WTC11 (cell line): Measurements from ENCODE around the gene ARIH2. TPM values are rescaled to one million over a fixed set of nuclear protein-coding genes. Genes with fewer than 3 reads are reported as not detected.
A peak's percentile ranks its signal among the peaks of the same experiment; 100 is the strongest.

Experiments
- ATAC-seq: fragments of 200-7000 bp; cut with Tn5 transposase; 2 replicates; pipeline ENCODE4 v1.10.0; 2021; ENCODE audit warnings: mild to moderate bottlenecking, moderate library complexity
- CTCF ChIA-PET: fragments of 300-600 bp; sonication (Branson Sonifier 250); formaldehyde crosslinking; loops from one replicate; lab custom pipeline; 2021; ENCODE audit warnings: antibody characterized with exemption; lab: Charles Lee
- POLR2A ChIA-PET: fragments of 350-600 bp; sonication (Branson Sonifier 250); formaldehyde crosslinking; loops from one replicate; lab custom pipeline; 2021; ENCODE audit warnings: antibody characterized with exemption; lab: Charles Lee
- DNase-seq: peaks from one replicate; pipeline ENCODE4 v3.0.0; 2021; ENCODE audit warnings: low spot score
- H3K27ac Mint-ChIP-seq: 2 replicates; pipeline ENCODE4 v1.8.0; 2021; ENCODE audit warnings: mixed read lengths
- H3K27me3 Mint-ChIP-seq: 2 replicates; pipeline ENCODE4 v1.8.0; 2021; ENCODE audit warnings: low read depth, mild to moderate bottlenecking, moderate library complexity, mixed read lengths
- H3K36me3 Mint-ChIP-seq: 2 replicates; pipeline ENCODE4 v1.8.0; 2021; ENCODE audit warnings: mixed read lengths
- H3K4me1 Mint-ChIP-seq: 2 replicates; pipeline ENCODE4 v1.8.0; 2022; ENCODE audit warnings: mixed read lengths
- H3K4me3 Mint-ChIP-seq: 2 replicates; pipeline ENCODE4 v1.8.0; 2021; ENCODE audit warnings: mild to moderate bottlenecking, moderate library complexity, mixed read lengths
- H3K9me3 Mint-ChIP-seq: 2 replicates; pipeline ENCODE4 v1.8.0; 2021; ENCODE audit warnings: mixed read lengths
- ARID4B ChIP-seq: sonication (generic); formaldehyde crosslinking; IDR thresholded peaks from 2 replicates; pipeline ENCODE4 v1.8.0; 2023; ENCODE audit warnings: missing genetic modification reagents, mild to moderate bottlenecking, borderline replicate concordance
- CBFB ChIP-seq: sonication (generic); formaldehyde crosslinking; IDR thresholded peaks from 2 replicates; pipeline ENCODE4 v1.8.1; 2022; ENCODE audit warnings: mild to moderate bottlenecking, low read depth, missing genetic modification reagents
- CREB1 ChIP-seq: sonication (generic); formaldehyde crosslinking; IDR thresholded peaks from 2 replicates; pipeline ENCODE4 v1.8.0; 2023; ENCODE audit warnings: mild to moderate bottlenecking, missing genetic modification reagents
- CREM ChIP-seq: sonication (generic); formaldehyde crosslinking; IDR thresholded peaks from 2 replicates; pipeline ENCODE4 v1.8.1; 2022; ENCODE audit warnings: mild to moderate bottlenecking, missing genetic modification reagents, moderate library complexity
- EMX1 ChIP-seq: fragments of 250-450 bp; sonication (Bioruptor Pico); IDR thresholded peaks from 2 replicates; pipeline ENCODE4 v1.8.0; 2021; ENCODE audit warnings: mild to moderate bottlenecking
- ETV6 ChIP-seq: sonication (generic); formaldehyde crosslinking; IDR thresholded peaks from 2 replicates; pipeline ENCODE4 v1.8.1; 2022; ENCODE audit warnings: mild to moderate bottlenecking, missing genetic modification reagents
- FOXJ3 ChIP-seq: sonication (generic); formaldehyde crosslinking; IDR thresholded peaks from 2 replicates; pipeline ENCODE4 v1.9.0; 2021; ENCODE audit warnings: missing genetic modification reagents, mild to moderate bottlenecking, borderline replicate concordance
- FOXK1 ChIP-seq: sonication (generic); formaldehyde crosslinking; IDR thresholded peaks from 2 replicates; pipeline ENCODE4 v1.8.0; 2022; ENCODE audit warnings: mild to moderate bottlenecking, moderate library complexity, missing genetic modification reagents
- HMGA2 ChIP-seq: fragments of 250-450 bp; sonication (Bioruptor Pico); IDR thresholded peaks from 2 replicates; pipeline ENCODE4 v1.4.0; 2021; ENCODE audit warnings: mild to moderate bottlenecking, moderate library complexity
- IRF1 ChIP-seq: sonication (generic); formaldehyde crosslinking; IDR thresholded peaks from 2 replicates; pipeline ENCODE4 v1.8.0; 2023; ENCODE audit warnings: missing genetic modification reagents
- MLX ChIP-seq: sonication (generic); formaldehyde crosslinking; IDR thresholded peaks from 2 replicates; pipeline ENCODE4 v1.8.1; 2023; ENCODE audit warnings: mild to moderate bottlenecking, missing genetic modification reagents, moderate library complexity
- MXD4 ChIP-seq: fragments of 250-450 bp; sonication (Bioruptor Pico); IDR thresholded peaks from 2 replicates; pipeline ENCODE4 v1.8.0; 2021; ENCODE audit warnings: mild to moderate bottlenecking, moderate library complexity, borderline replicate concordance
- MYBL2 ChIP-seq: sonication (generic); formaldehyde crosslinking; IDR thresholded peaks from 2 replicates; pipeline ENCODE4 v1.8.1; 2023; ENCODE audit warnings: mild to moderate bottlenecking, moderate library complexity, missing genetic modification reagents
- NR1H2 ChIP-seq: sonication (generic); formaldehyde crosslinking; IDR thresholded peaks from 2 replicates; pipeline ENCODE4 v1.9.0; 2021; ENCODE audit warnings: mild to moderate bottlenecking, moderate library complexity, missing genetic modification reagents
- PRRX2 ChIP-seq: fragments of 250-450 bp; sonication (Bioruptor Pico); IDR thresholded peaks from 2 replicates; pipeline ENCODE4 v1.8.0; 2021; ENCODE audit warnings: mild to moderate bottlenecking
- RELA ChIP-seq: sonication (generic); formaldehyde crosslinking; IDR thresholded peaks from 2 replicates; pipeline ENCODE4 v1.8.1; 2022; ENCODE audit warnings: missing genetic modification reagents, mild to moderate bottlenecking, borderline replicate concordance
- RORB ChIP-seq: fragments of 250-450 bp; sonication (Bioruptor Pico); IDR thresholded peaks from 2 replicates; pipeline ENCODE4 v1.9.0; 2021; ENCODE audit warnings: mild to moderate bottlenecking
- SMAD4 ChIP-seq: sonication (generic); formaldehyde crosslinking; IDR thresholded peaks from 2 replicates; pipeline ENCODE4 v1.8.0; 2022; ENCODE audit warnings: mild to moderate bottlenecking, missing genetic modification reagents
- TEAD4 ChIP-seq: sonication (generic); formaldehyde crosslinking; IDR thresholded peaks from 2 replicates; pipeline ENCODE4 v1.8.0; 2022; ENCODE audit warnings: mild to moderate bottlenecking, missing genetic modification reagents
- USF1 ChIP-seq: sonication (generic); formaldehyde crosslinking; IDR thresholded peaks from 2 replicates; pipeline ENCODE4 v1.8.0; 2022; ENCODE audit warnings: mild to moderate bottlenecking, missing genetic modification reagents
- USF2 ChIP-seq: sonication (generic); formaldehyde crosslinking; IDR thresholded peaks from 2 replicates; pipeline ENCODE4 v1.8.1; 2023; ENCODE audit warnings: mild to moderate bottlenecking, missing genetic modification reagents, moderate library complexity
- ZBTB43 ChIP-seq: sonication (generic); formaldehyde crosslinking; IDR thresholded peaks from 2 replicates; pipeline ENCODE4 v1.8.1; 2023; ENCODE audit warnings: mild to moderate bottlenecking, missing genetic modification reagents
- ZNF317 ChIP-seq: sonication (generic); formaldehyde crosslinking; IDR thresholded peaks from 2 replicates; pipeline ENCODE4 v1.8.1; 2023; ENCODE audit warnings: low read depth, mild to moderate bottlenecking, moderate library complexity, missing genetic modification reagents, borderline replicate concordance
- ZNF416 ChIP-seq: fragments of 250-450 bp; sonication (Bioruptor Pico); IDR thresholded peaks from 2 replicates; pipeline ENCODE4 v1.9.0; 2021; ENCODE audit warnings: mild to moderate bottlenecking, inconsistent platforms
- ZNF671 ChIP-seq: fragments of 250-450 bp; sonication (Bioruptor Pico); IDR thresholded peaks from 2 replicates; pipeline ENCODE4 v1.8.0; 2021; ENCODE audit warnings: mild to moderate bottlenecking
- total RNA-seq: library from RNA; stranded (reverse); gene quantifications from 3 replicates; pipeline ENCODE4 v1.2.3, GENCODE V29; 2021

The ARIH2 gene
- total RNA-seq, 1 experiment from 2014 or later, result 134 TPM

- H3K27me3 Mint-ChIP-seq, result no peaks in the 10 kb centered on the region
- peak overlapping the region; percentile 90 for H3K4me3 Mint-ChIP-seq
- peak overlapping the region; percentile 92; the same call in 1 of the 2 replicates for H3K27ac Mint-ChIP-seq
- ChIA-PET POLR2A (interaction anchor here (1.8 to 1.9 kb wide), 2 partner anchors 8 to 65 kb away, joined by 14 to 23 read pairs; partner anchors contain the start of gene QRICH1), CTCF (interaction anchor here (1.5 to 1.7 kb wide), 2 partner anchors 15 to 66 kb away, joined by 8 to 9 read pairs; partner anchors contain the start of gene QRICH1)
- peaks cover 66% of the 10 kb centered on the region for H3K36me3 Mint-ChIP-seq
- ATAC-seq (no peak), DNase-seq (no peak)
- TF ChIP-seq ZNF671, result peak; percentile 67; the same call in 1 of the 2 replicates
- TF ChIP-seq ZBTB43, result no peak
- H3K4me1 Mint-ChIP-seq, result peaks cover 20% of the 10 kb centered on the region
- H3K9me3 Mint-ChIP-seq, result no peaks in the 10 kb centered on the region
Observed at GRCh38 chr3:49028298-49028672, 109.6 kb downstream of the ARIH2 start.

GRCh38 chr3:49028673-49029562, 110.3 kb downstream of the ARIH2 start, which contains the start of gene IMPDH2:
Gene IMPDH2, minus strand, starts transcription at chr3:49029398. Its CDS starts 48 bp downstream, at chr3:49029350.
- peaks cover 61% of the 10 kb centered on the region for H3K36me3 Mint-ChIP-seq
- CTCF ChIA-PET, result interaction anchor here (0.6 to 1.7 kb wide), 7 partner anchors 15 to 593 kb away, joined by 3 to 9 read pairs (median 6); partner anchors contain the start of genes KLHDC8B, QRICH1 and USP4
- ATAC-seq, result peak; percentile 91
- H3K27me3 Mint-ChIP-seq, result no peaks in the 10 kb centered on the region
- POLR2A ChIA-PET, result interaction anchor here (0.6 to 1.9 kb wide), 10 partner anchors 9 to 105 kb away, joined by 3 to 23 read pairs (median 4); partner anchors contain the start of genes DALRD3, QRICH1 and WDR6
- H3K4me3 Mint-ChIP-seq, result peak within 1 kb of the TSS; percentile 90
- DNase-seq, result peak; percentile 91
- H3K9me3 Mint-ChIP-seq, result no peaks in the 10 kb centered on the region
- peaks cover 17% of the 10 kb centered on the region for H3K4me1 Mint-ChIP-seq
- peak within 1 kb of the TSS; percentile 92 for H3K27ac Mint-ChIP-seq
- peak; percentile 55; the same call in 1 of the 2 replicates for TF ChIP-seq USF2 (CRISPR knock-in tag)
- TF ChIP-seq ETV6, result peak; percentile 93
- peak; percentile 96 for TF ChIP-seq CREM (CRISPR knock-in tag)
- 0 out of 2 replicates have a peak, but pooled peaks have one; percentile 32 for TF ChIP-seq TEAD4
- no peak for TF ChIP-seq NR1H2
- TF ChIP-seq PRRX2, result peak; percentile 90
- peak; percentile 88; the same call in 1 of the 2 replicates for TF ChIP-seq MLX
- 0 out of 2 replicates have a peak, but pooled peaks have one; percentile 62 for TF ChIP-seq SMAD4 (CRISPR knock-in tag)
- no peak for TF ChIP-seq HMGA2 (CRISPR knock-in tag)
- TF ChIP-seq CREB1, result peak; percentile 96
- no peak for TF ChIP-seq USF1
- TF ChIP-seq RELA, result no peak; the same call in 1 of the 2 replicates
- no peak for TF ChIP-seq RORB
- peak; percentile 94 for TF ChIP-seq ZNF416 (CRISPR knock-in tag)
- no peak for TF ChIP-seq MXD4 (CRISPR knock-in tag)
- TF ChIP-seq IRF1 (CRISPR knock-in tag), result peak; percentile 69; the same call in 1 of the 2 replicates
- no peak for TF ChIP-seq FOXJ3 (CRISPR knock-in tag)
- peak; percentile 45; the same call in 1 of the 2 replicates for TF ChIP-seq ARID4B (CRISPR knock-in tag)
- peak; percentile 93 for TF ChIP-seq EMX1 (CRISPR knock-in tag)
- TF ChIP-seq ZNF317 (CRISPR knock-in tag), result 0 out of 2 replicates have a peak, but pooled peaks have one; percentile 36
- TF ChIP-seq CBFB, result peak; percentile 96
- TF ChIP-seq MYBL2 (CRISPR knock-in tag), result peak; percentile 72; the same call in 1 of the 2 replicates
- peak; percentile 87 for TF ChIP-seq FOXK1 (CRISPR knock-in tag)
